ENCODE measurements around the gene CRNN.

CRNN gene

GRCh38 chr1:152415454-152416227 lies 1.6 kb upstream of the CRNN start:
- DNase-seq, result no peak

GRCh38 chr1:152412756-152413155 lies 1.3 kb downstream of the CRNN start:
- no peak for DNase-seq

DNA sequence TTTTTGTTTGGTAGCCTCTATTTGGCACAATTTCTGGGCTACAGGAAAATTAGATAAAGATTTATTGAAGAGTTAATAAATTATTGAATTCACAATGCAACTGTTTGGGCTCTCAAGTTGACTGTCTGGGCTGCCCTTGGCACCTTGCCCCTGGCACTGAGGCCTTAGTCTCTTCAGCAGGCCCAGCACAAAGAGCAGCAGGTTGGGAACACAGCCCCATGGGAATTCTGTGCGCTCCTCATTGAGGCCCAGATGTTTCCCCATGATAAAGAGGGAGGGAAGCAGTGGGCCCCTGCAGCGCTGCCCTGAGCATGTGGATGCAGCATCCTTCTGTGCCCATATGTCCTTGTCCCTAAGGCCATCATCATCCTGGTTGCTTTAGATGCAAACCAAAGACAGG lies 2.9 kb downstream of the CRNN start:
- no peak for DNase-seq

DNA sequence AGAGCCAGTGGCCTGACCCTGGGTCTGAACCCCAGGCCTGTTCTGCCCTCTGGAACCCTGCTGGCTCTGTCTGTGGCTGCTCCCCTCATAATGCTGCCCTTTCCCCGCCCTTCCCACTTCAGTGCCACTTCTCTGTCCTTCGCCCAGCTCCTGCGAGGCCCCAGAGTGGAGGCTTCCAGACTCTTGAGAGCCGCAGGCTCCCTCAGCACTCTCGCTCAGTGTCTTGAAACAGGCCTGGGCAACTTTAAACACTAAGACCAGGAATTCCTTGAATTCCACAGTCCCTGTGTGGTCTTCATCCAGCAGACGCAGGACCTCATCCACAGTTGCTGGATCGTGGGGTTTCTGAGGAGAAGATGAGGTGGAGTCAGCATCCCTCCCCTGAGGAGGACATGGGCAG lies 3.5 kb downstream of the CRNN start:
- DNase-seq, result no peak

- DNase-seq, result no peak
These were observed 4.0 kb downstream of the CRNN start for GRCh38 chr1:152410028-152410427.

DNA sequence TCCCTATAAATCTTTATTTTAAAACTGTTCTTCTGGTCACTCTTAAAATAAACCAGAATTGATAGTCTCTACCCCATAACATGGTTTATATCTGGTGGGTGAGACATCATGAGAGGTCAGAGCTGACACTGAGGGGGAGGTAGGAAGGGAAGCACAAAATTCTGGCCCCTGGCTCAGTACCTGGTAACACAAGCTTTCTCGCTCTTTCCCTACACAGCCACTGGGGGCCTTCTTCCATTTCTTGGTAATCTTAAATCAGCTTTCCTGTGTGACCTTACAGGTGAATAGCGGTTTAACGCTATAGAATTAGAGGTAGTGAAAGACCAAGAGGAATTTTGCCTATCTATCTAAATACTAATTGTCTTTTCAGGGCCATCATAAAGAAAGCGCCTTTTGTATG lies 5.4 kb downstream of the CRNN start:
- DNase-seq, result no peak

DNA sequence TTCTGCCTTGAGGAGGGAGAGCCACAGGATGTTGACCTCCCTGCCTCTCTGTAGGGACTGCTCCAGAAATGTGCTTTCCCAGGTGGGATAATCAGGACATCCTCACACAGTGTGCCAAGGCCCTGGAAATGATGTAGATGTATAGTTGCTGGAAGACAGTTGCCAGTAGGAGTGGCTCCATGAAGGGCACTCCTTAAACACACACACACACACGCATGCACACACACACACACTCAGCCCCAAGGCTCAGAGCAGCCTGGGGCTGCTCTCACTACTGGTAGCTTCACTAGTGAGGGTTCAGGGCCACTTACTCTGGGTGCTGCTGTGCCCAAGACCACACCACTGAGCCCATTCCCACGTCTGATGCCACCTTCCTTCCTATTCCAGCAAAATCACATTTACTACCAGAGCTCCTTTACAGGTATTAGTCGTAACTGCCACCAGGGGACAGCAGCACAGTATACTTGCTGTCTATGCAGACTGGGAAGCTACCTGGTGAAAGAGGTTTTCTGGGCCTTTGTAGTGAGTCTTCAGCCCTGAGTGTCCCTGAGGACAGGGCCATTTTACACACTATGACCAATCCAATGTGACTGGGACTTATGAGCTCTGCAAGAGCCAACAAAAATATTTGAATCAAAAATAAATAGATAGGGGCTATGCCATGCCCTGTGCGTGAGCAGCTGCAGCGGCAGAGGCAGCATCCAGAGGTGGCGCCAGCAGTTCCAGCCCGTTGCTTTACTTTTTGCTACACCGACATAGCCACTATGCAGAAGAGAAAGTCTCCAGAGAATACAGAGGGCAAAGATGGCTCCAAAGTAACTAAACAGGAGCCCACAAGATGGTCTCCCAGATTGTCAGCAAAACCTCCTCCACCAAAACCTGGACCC lies 15.0 kb downstream of the CRNN start:
- peak; percentile 29 to 53 for DNase-seq

DNA sequence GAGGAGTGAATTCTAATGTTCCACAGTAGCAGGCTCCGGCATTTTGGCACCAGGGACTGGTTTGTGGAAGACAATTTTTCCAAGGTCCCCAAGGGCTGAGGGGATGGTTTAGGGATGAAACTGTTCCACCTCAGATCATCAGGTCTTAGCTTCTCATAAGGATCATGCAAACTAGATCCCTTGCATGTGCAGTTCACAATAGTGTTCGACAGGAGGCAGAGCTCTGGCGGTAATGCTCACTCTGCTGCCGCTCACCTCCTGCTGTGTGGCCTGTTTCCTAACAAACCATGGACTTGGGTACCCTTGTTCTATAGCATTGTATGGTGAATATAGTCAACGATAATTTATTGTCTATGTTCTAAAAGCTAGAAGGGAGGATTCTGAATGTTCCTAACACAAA lies 16.6 kb downstream of the CRNN start:
- DNase-seq, result no peak

- DNase-seq, result no peak
These were observed 19.9 kb downstream of the CRNN start for GRCh38 chr1:152394151-152394550.

DNA sequence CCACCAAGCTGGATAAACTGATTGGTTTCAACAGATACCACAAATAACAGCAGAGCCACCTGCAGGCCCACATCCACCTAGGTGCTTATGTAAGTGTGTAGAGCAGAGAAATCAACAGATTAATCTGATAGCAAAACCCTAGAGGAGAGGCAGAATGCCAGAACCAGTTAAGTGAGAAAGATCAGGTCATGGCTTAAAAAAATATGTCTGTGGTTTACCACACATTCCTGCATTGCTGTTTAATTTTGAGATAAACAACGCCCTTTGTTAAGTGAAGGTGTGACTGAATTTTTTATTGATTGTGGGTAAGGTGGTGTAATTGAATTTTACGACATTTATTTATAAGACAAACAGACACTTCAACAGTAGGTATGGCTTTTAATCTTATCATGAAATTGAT lies 21.2 kb downstream of the CRNN start:
- no peak for DNase-seq

- DNase-seq, result no peak
These were observed 25.2 kb downstream of the CRNN start for GRCh38 chr1:152388889-152389288.

GRCh38 chr1:152386940-152387339 lies 27.1 kb downstream of the CRNN start:
- no peak for DNase-seq

DNA sequence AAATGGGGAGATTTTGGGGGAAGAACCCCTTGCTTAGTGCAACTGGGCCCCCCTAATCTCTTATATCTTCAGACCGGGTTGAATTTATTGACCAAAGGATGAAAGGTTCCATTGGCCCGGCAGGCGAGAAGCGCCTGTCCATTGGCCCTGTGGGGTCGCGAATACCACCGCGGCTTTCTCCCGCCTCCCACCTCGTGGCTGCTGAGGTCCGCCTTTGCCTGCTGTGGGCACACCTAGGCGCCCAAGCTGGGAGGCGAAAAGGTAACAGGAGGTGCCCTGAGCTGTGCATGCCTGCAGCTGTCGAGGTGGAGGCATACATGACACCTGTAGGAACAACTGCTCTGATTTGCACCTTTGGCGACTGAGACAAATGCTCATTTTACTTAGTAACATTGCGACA lies 33.1 kb downstream of the CRNN start:
- no peak for DNase-seq

GRCh38 chr1:152374451-152374850 lies 39.6 kb downstream of the CRNN start:
- DNase-seq, result no peak

- no peak for DNase-seq
These were observed 41.4 kb downstream of the CRNN start for GRCh38 chr1:152372672-152373071.

DNA sequence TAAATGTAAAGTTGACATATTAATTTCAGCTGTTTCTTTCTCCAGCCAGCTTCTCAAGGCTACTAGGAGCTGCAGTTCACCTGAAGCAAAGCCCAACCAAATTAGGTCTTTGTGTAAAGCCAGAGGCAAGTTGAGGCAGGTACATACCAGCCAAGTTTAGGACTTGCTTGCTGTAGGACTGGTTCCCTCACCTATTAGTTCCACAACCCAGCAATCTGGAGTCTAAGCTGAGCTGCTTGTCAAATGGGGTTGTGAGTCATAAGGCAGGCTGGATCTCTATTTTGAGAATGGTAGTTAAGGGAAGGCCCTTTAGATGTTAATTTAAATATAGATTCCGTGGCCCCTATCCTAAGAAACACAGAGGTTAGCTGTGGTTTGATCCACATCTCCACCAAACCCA lies 46.6 kb downstream of the CRNN start:
- no peak for DNase-seq

DNA sequence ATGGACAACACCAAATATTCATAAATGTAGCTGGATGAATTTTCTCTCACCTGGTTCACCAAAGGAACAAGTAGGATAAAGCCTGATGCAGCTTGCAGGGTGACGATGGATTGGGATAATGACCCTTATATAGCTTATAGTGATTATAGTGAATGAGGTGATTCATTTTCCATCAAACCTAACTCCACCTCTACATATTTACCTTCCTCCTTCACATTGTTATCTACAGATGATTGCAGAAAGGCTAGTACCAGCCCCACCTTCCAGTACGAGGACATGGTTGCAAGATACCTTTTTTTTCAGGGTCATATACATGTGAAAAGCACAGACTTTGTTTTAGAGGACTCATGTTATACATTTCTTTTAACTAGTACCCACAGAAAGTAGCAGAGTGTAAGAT lies 54.2 kb downstream of the CRNN start, which contains the start of gene FLG2:
Gene FLG2 (minus strand): TSS at position 101 of the 400 bp plus-strand sequence. CDS start 1,122 bp downstream, outside the sequence.
- DNase-seq, result no peak

Measured in NCI-H1930 (cell line).